H9 (cell line): ENCODE measurements around the gene ITGB3. TPM values are rescaled to one million over a fixed set of nuclear protein-coding genes. Genes with fewer than 3 reads are reported as not detected.

ENCODE experiments used
- DNase-seq: peaks from one replicate; pipeline ENCODE4 v3.0.0-alpha.2; 2017
- H2AFZ ChIP-seq: one replicate; pipeline ENCODE4 v1.6.1; 2013; ENCODE audit warnings: mild to moderate bottlenecking, low read length, control low read depth, moderate library complexity
- H2AK5ac ChIP-seq: 2 replicates; pipeline ENCODE4 v1.6.1; 2013; ENCODE audit warnings: low read length, control low read depth, mixed read lengths; ENCODE audit not compliant: insufficient read length
- H2BK120ac ChIP-seq: one replicate; pipeline ENCODE4 v1.6.1; 2013; ENCODE audit warnings: low read depth, mild to moderate bottlenecking, low read length, control low read depth, inconsistent platforms; ENCODE audit not compliant: poor library complexity, severe bottlenecking
- H2BK12ac ChIP-seq: 2 replicates; pipeline ENCODE4 v1.6.1; 2013; ENCODE audit warnings: low read length, control low read depth, mixed read lengths, low read depth; ENCODE audit not compliant: insufficient read length
- H2BK15ac ChIP-seq: 2 replicates; pipeline ENCODE4 v1.6.1; 2013; ENCODE audit warnings: low read depth, low read length, control low read depth
- H2BK20ac ChIP-seq: one replicate; pipeline ENCODE4 v1.6.1; 2013; ENCODE audit warnings: low read depth, mild to moderate bottlenecking, low read length, control low read depth, inconsistent platforms; ENCODE audit not compliant: poor library complexity, severe bottlenecking
- H2BK5ac ChIP-seq: 2 replicates; pipeline ENCODE4 v1.6.1; 2013; ENCODE audit warnings: low read length, control low read depth, mixed read lengths; ENCODE audit not compliant: insufficient read length
- H3K14ac ChIP-seq: 2 replicates; pipeline ENCODE4 v1.6.1; 2013; ENCODE audit warnings: low read length, control low read depth; ENCODE audit not compliant: insufficient read depth
- H3K18ac ChIP-seq: 2 replicates; pipeline ENCODE4 v1.6.1; 2013; ENCODE audit warnings: low read depth, mild to moderate bottlenecking, mixed read lengths, low read length, control low read depth; ENCODE audit not compliant: insufficient read length
- H3K23ac ChIP-seq: 2 replicates; pipeline ENCODE4 v1.6.1; 2013; ENCODE audit warnings: low read length, control low read depth, mixed read lengths, low read depth; ENCODE audit not compliant: insufficient read length
- H3K23me2 ChIP-seq: 2 replicates; pipeline ENCODE4 v1.6.1; 2013; ENCODE audit warnings: low read depth, mild to moderate bottlenecking, mixed read lengths, low read length, control low read depth; ENCODE audit not compliant: insufficient read length, poor library complexity, severe bottlenecking
- H3K27ac ChIP-seq: 2 replicates; pipeline ENCODE4 v1.5.1; 2013; ENCODE audit warnings: low read length, control low read depth, mixed read lengths, low read depth; ENCODE audit not compliant: insufficient read length
- H3K27me3 ChIP-seq: 2 replicates; pipeline ENCODE4 v1.6.1; 2013; ENCODE audit warnings: low read length, control low read depth, inconsistent platforms; ENCODE audit not compliant: insufficient read depth
- H3K4ac ChIP-seq: 2 replicates; pipeline ENCODE4 v1.6.1; 2013; ENCODE audit warnings: low read depth, mild to moderate bottlenecking, control low read depth, inconsistent platforms, low read length, moderate library complexity
- H3K4me1 ChIP-seq: 2 replicates; pipeline ENCODE4 v1.6.1; 2013; ENCODE audit warnings: low read length, control low read depth, inconsistent platforms; ENCODE audit not compliant: insufficient read depth
- H3K4me2 ChIP-seq: 2 replicates; pipeline ENCODE4 v1.6.1; 2013; ENCODE audit warnings: low read length, control low read depth, mixed read lengths; ENCODE audit not compliant: insufficient read length, insufficient read depth
- H3K56ac ChIP-seq: 2 replicates; pipeline ENCODE4 v1.6.1; 2013; ENCODE audit warnings: low read depth, mild to moderate bottlenecking, mixed read lengths, low read length, control low read depth; ENCODE audit not compliant: insufficient read length
- H3K79me1 ChIP-seq: 2 replicates; pipeline ENCODE4 v1.6.1; 2013; ENCODE audit warnings: low read depth, mild to moderate bottlenecking, moderate library complexity, low read length, control low read depth, inconsistent platforms; ENCODE audit not compliant: insufficient read depth, poor library complexity, severe bottlenecking
- H3K79me2 ChIP-seq: 2 replicates; pipeline ENCODE4 v1.6.1; 2013; ENCODE audit warnings: low read length, control low read depth, inconsistent platforms; ENCODE audit not compliant: insufficient read depth
- H3K9ac ChIP-seq: 2 replicates; pipeline ENCODE4 v1.6.1; 2013; ENCODE audit warnings: low read length, control low read depth, mixed read lengths; ENCODE audit not compliant: insufficient read length; ENCODE audit errors: extremely low read depth
- H3K9me3 ChIP-seq: one replicate; pipeline ENCODE4 v1.6.1; 2013; ENCODE audit warnings: low read depth, low read length, inconsistent platforms; ENCODE audit not compliant: control insufficient read depth
- H3T11ph ChIP-seq: one replicate; pipeline ENCODE4 v1.6.1; 2013; ENCODE audit warnings: mild to moderate bottlenecking, low read length, control low read depth, inconsistent platforms
- H4K20me1 ChIP-seq: one replicate; pipeline ENCODE4 v1.6.1; 2013; ENCODE audit not compliant: control insufficient read depth, insufficient read length, insufficient read depth
- H4K5ac ChIP-seq: 2 replicates; pipeline ENCODE4 v1.6.1; 2013; ENCODE audit warnings: low read depth, mild to moderate bottlenecking, mixed read lengths, low read length, control low read depth; ENCODE audit not compliant: insufficient read length
- H4K8ac ChIP-seq: replicated peaks from 2 replicates; pipeline ENCODE4 v1.6.1; 2013; ENCODE audit warnings: low read length, control low read depth, mixed read lengths, low read depth; ENCODE audit not compliant: insufficient read length
- H4K91ac ChIP-seq: 2 replicates; pipeline ENCODE4 v1.6.1; 2013; ENCODE audit warnings: low read depth, mild to moderate bottlenecking, moderate library complexity, mixed read lengths, low read length, control low read depth; ENCODE audit not compliant: insufficient read length
- H3K27ac Mint-ChIP-seq, 3 experiments: 2 replicates in 2 of 3; 3 replicates in 1 of 3; pipeline ENCODE4 v1.8.0; 2020 to 2021; ENCODE audit warnings: mixed read lengths in 3 of 3, mild to moderate bottlenecking in 1 of 3, moderate library complexity in 1 of 3
- H3K27me3 Mint-ChIP-seq: 2 replicates; pipeline ENCODE4 v1.8.0; 2021; ENCODE audit warnings: low read depth, mild to moderate bottlenecking, moderate library complexity, mixed read lengths
- H3K36me3 Mint-ChIP-seq, 3 experiments: 2 replicates in 2 of 3; 3 replicates in 1 of 3; pipeline ENCODE4 v1.8.0; 2020 to 2021; ENCODE audit warnings: low read depth in 3 of 3, mixed read lengths in 3 of 3; ENCODE audit not compliant: insufficient read depth in 1 of 3
- H3K4me1 Mint-ChIP-seq, 2 experiments: 2 replicates each; pipeline ENCODE4 v1.8.0; 2020; ENCODE audit warnings: mixed read lengths in 2 of 2
- H3K4me3 Mint-ChIP-seq, 2 experiments: 2 replicates in 1 of 2; 3 replicates in 1 of 2; pipeline ENCODE4 v1.8.0; 2020 to 2021; ENCODE audit warnings: mild to moderate bottlenecking in 2 of 2, mixed read lengths in 2 of 2, moderate library complexity in 1 of 2
- H3K9me3 Mint-ChIP-seq, 2 experiments: 2 replicates in 1 of 2; 3 replicates in 1 of 2; pipeline ENCODE4 v1.8.0; 2020; ENCODE audit warnings: mild to moderate bottlenecking in 2 of 2, mixed read lengths in 2 of 2, moderate library complexity in 1 of 2
- CTCF ChIP-seq: fragments of 200-600 bp; sonication (generic); conservative IDR thresholded peaks from 3 replicates; pipeline ENCODE4 v1.8.0; 2021; ENCODE audit warnings: antibody characterized with exemption, mild to moderate bottlenecking
- WGBS: extraction: QIAGEN DNeasy Blood & Tissue Kit; methylation state at CpG from one replicate; pipeline ENCODE4 v1.1.7; 2013; ENCODE audit warnings: missing lambda C conversion rate, low lambda C conversion rate, mixed read lengths; ENCODE audit not compliant: insufficient read length; ENCODE audit errors: extremely low coverage; 5-methylcytosine and 5-hydroxymethylcytosine counted together
- total RNA-seq: library from RNA; stranded (reverse); gene quantifications from 2 replicates; pipeline ENCODE4 v1.2.1, GENCODE V29; 2021

The ITGB3 gene
- total RNA-seq, 1 experiment from 2014 or later, result not detected

- Histone ChIP-seq H2BK5ac (no peak overlapping the region), H3K27me3 (no peaks in the 10 kb centered on the region), H3K4me2 (no peak overlapping the region), H3T11ph (no peak overlapping the region), H4K20me1 (no peaks in the 10 kb centered on the region), H3K18ac (no peak overlapping the region), H2AFZ (no peak overlapping the region), H2BK12ac (no peak overlapping the region), H3K79me1 (no peaks in the 10 kb centered on the region), H3K4ac (no peak overlapping the region), H3K9ac (no peak overlapping the region), H3K23me2 (no peaks in the 10 kb centered on the region), H2BK20ac (no peak overlapping the region), H3K56ac (no peak overlapping the region), H3K79me2 (no peaks in the 10 kb centered on the region), H3K4me1 (no peaks in the 10 kb centered on the region), H3K23ac (no peak overlapping the region), H2AK5ac (no peak overlapping the region), H2BK15ac (no peak overlapping the region), H4K91ac (no peak overlapping the region), H2BK120ac (no peak overlapping the region), H4K8ac (no peak overlapping the region), H3K14ac (no peak overlapping the region), H3K9me3 (no peaks in the 10 kb centered on the region), H4K5ac (no peak overlapping the region), H3K27ac (no peak overlapping the region)
- H3K4me3 Mint-ChIP-seq, result no peak overlapping the region
- WGBS, result no CpG with 5 or more reads among the region's 2 CpGs
- no peak overlapping the region for H3K27ac Mint-ChIP-seq
- no peaks in the 10 kb centered on the region for H3K9me3 Mint-ChIP-seq
- no peaks in the 10 kb centered on the region for H3K36me3 Mint-ChIP-seq
- H3K27me3 Mint-ChIP-seq, result peaks cover 2% of the 10 kb centered on the region
- peaks cover 12% of the 10 kb centered on the region in 2 experiments; a peak in 3 of 4 replicates for H3K4me1 Mint-ChIP-seq
- TF ChIP-seq CTCF, result no peak
- DNase-seq, result no peak
Observed at GRCh38 chr17:47212458-47212857, 41.2 kb upstream of the ITGB3 start.
